ENCODE measurements around the gene VAC14. TPM values are rescaled to one million over a fixed set of nuclear protein-coding genes. Genes with fewer than 3 reads are reported as not detected.

Gene VAC14
- total and polyA plus RNA-seq, 2 of the 8 experiments (the other 6 are each of a cell fraction or from before 2014, with no cell fraction given) = 56.0 to 108 TPM

GRCh38 chr16:70653406-70653805 lies 147.6 kb downstream of the VAC14 start:
- Histone ChIP-seq H3K4me1 (replicated peaks in 1 of 4; ENCODE audit: control insufficient read depth in 3 of 4, insufficient read depth in 4 of 4, low read length in 3 of 4) (peaks cover 0 to 3% (median 0%) of the 10 kb centered on the region in 4 experiments; a peak in 3 of 7 replicates), H2AK5ac (ENCODE audit: low read depth, low read length) (no peak overlapping the region), H2BK20ac (ENCODE audit: low read length) (no peak overlapping the region; the same call in 1 of the 2 replicates), H3K23me2 (ENCODE audit: low read depth, low read length) (no peaks in the 10 kb centered on the region), H3K79me1 (ENCODE audit: low read depth, low read length) (no peaks in the 10 kb centered on the region), H4K5ac (ENCODE audit: insufficient read length, low read depth, low read length) (no peak overlapping the region), H4K91ac (replicated peaks; ENCODE audit: insufficient read length, low read length) (no peak overlapping the region), H3K18ac (ENCODE audit: extremely low read depth, low read length) (no peak overlapping the region), H3K56ac (replicated peaks; ENCODE audit: insufficient read length, low read depth, low read length) (no peak overlapping the region), H2BK120ac (replicated peaks; ENCODE audit: low read depth, low read length) (no peak overlapping the region), H2BK15ac (ENCODE audit: low read length) (no peak overlapping the region), H4K8ac (ENCODE audit: extremely low read depth, insufficient read depth, low read length) (no peak overlapping the region), H3K79me2 (ENCODE audit: control insufficient read depth in 1 of 2, insufficient read depth in 2 of 2, low read length in 2 of 2) (no peaks in the 10 kb centered on the region), H3K14ac (ENCODE audit: insufficient read length) (no peak overlapping the region), H3K36me3 (ENCODE audit: control insufficient read depth in 2 of 4, insufficient read depth in 4 of 4, low read length in 3 of 4) (no peaks in the 10 kb centered on the region), H3K4ac (replicated peaks; ENCODE audit: insufficient read length, low read depth, low read length) (no peak overlapping the region), H2AFZ (ENCODE audit: low read length) (no peak overlapping the region), H2BK5ac (ENCODE audit: low read depth, low read length) (no peak overlapping the region; the same call in 1 of the 2 replicates), H3K4me2 (ENCODE audit: insufficient read depth in 1 of 2, low read depth in 2 of 2, low read length in 2 of 2) (no peak overlapping the region), H3K4me3 (ENCODE audit: extremely low read depth in 1 of 4, insufficient read depth in 2 of 4, low read depth in 3 of 4, low read length in 4 of 4) (no peak overlapping the region), H3K27me3 (replicated peaks in 1 of 4; ENCODE audit: control insufficient read depth in 3 of 4, extremely low read depth in 1 of 4, insufficient read depth in 3 of 4, low read length in 3 of 4) (no peaks in the 10 kb centered on the region; a peak in 2 of 7 replicates), H4K20me1 (replicated peaks in 1 of 2; ENCODE audit: control insufficient read depth in 1 of 2, insufficient read depth in 2 of 2, low read length in 2 of 2) (peaks cover 0 to 2% of the 10 kb centered on the region in 2 experiments), H2BK12ac (ENCODE audit: low read depth, low read length) (no peak overlapping the region), H3K9me3 (ENCODE audit: insufficient read depth in 2 of 2, low read depth in 1 of 2, low read length in 1 of 2) (no peaks in the 10 kb centered on the region; a peak in 1 of 4 replicates), H3K27ac (ENCODE audit: low read depth, low read length) (no peak overlapping the region), H3K23ac (ENCODE audit: insufficient read length) (no peak overlapping the region), H3K9ac (replicated peaks in 1 of 4; ENCODE audit: extremely low read depth in 1 of 4, low read depth in 3 of 4, low read length in 3 of 4) (no peak overlapping the region)
- TF ChIP-seq HDAC2 (IDR thresholded peaks at IDR 0.05; ENCODE audit: borderline replicate concordance in 1 of 2, low read depth in 2 of 2, low read length in 2 of 2) (no peak), JUND (IDR thresholded peaks at IDR 0.05; ENCODE audit: low read length) (no peak), RBBP5 (IDR thresholded peaks at IDR 0.05; ENCODE audit: borderline replicate concordance, low read depth, low read length) (no peak), GABPA (IDR thresholded peaks at IDR 0.05; ENCODE audit: borderline replicate concordance, insufficient read depth, low read length) (no peak), ZNF274 (IDR thresholded peaks at IDR 0.05; ENCODE audit: borderline replicate concordance, extremely low read depth, low read length) (no peak), POLR2A (IDR thresholded peaks at IDR 0.05; ENCODE audit: control extremely low read depth in 1 of 2, low read depth in 2 of 2, low read length in 2 of 2) (no peak), SP1 (IDR thresholded peaks at IDR 0.05; ENCODE audit: low read depth, low read length) (no peak), CBX8 (IDR thresholded peaks at IDR 0.05; ENCODE audit: borderline replicate concordance, low read depth, low read length) (no peak), USF2 (IDR thresholded peaks at IDR 0.05; ENCODE audit: low read length) (no peak), RNF2 (IDR thresholded peaks at IDR 0.05; ENCODE audit: borderline replicate concordance, low read depth, low read length, missing control alignments, poor library complexity, severe bottlenecking) (no peak), KDM4A (IDR thresholded peaks at IDR 0.05; ENCODE audit: low read depth, low read length, severe bottlenecking) (no peak)
- FAIRE-seq (no peak), DNase-seq (ENCODE audit: low read depth in 1 of 2, low spot score in 2 of 2) (no peak)
- CTCF ChIA-PET (ENCODE audit: partially characterized antibody) = interaction anchor here (0.6 to 6.1 kb wide), 47 partner anchors 9 to 704 kb away, joined by 3 to 65 read pairs (median 6); partner anchors contain the start of genes COG4 and DDX19A
- WGBS, 2 experiments (ENCODE audit: extremely low coverage in 1 of 2, insufficient coverage in 1 of 2, insufficient read length in 1 of 2, insufficient replicate concordance in 2 of 2, low coverage in 1 of 2, low lambda C conversion rate in 2 of 2, missing lambda C conversion rate in 1 of 2) = 89% methylated on average over 4 of the region's 4 CpGs; no CpG with 5 or more reads in 1 of the 2 experiments
- POLR2A ChIA-PET (ENCODE audit: partially characterized antibody) = interaction anchor here (0.8 to 6.6 kb wide), 9 partner anchors 12 to 128 kb away, joined by 3 to 59 read pairs (median 6); no protein-coding TSS in a partner anchor
